NCI-H526 treated with DMSO at 0.1 percent for 48 hours (cell line): ENCODE data around the gene CBR3.
"Not testable (repeated sequence)": the region's sequence is repeated elsewhere in the genome, so short reads cannot be mapped to it uniquely, and the experiment has no call there.

Experiments
- DNase-seq: peaks from one replicate; lab custom pipeline; 2025; lab: John Stamatoyannopoulos, UW

The CBR3 gene

GRCh38 chr21:36117286-36117741 is 17.6 kb upstream of the CBR3 start:
- DNase-seq = no peak

GRCh38 chr21:36120304-36120888 is 14.5 kb upstream of the CBR3 start:
- no peak for DNase-seq

- no peak for DNase-seq
These were observed 11.9 kb upstream of the CBR3 start for GRCh38 chr21:36122977-36123376.

- no peak for DNase-seq
These were observed 10.5 kb upstream of the CBR3 start for GRCh38 chr21:36124395-36124794.

DNA sequence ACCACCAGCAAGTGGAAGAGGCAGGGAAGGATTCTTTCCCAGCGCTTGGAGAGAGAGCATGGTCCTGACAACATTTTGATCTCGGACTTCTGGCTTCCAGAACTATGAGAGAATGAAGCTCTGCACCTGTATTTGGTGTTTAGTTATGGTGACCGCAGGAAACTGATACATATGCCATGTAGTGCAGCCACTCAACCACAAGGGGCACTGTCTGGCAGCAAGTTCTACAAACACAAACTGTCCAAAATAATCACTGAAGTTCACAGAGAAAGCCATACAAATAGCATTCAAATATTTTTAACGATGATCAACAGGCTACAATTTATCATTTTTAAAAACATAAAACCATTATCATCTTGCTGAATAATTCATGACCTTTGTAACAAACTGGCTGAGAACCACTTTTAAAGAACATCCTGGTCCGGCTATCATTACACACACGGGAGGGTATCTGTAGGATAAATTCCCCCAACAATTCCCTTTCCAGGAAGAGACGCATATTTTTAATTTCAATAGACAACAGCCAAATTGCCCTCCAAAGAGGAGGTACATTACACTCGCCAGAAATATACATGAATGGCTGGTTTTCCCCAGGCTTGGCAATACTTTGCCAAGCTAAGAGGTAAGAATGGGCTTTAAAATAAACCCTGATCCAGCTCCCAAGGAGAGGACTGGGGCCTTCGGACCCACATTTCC is 9.2 kb upstream of the CBR3 start:
- DNase-seq = peak; percentile 14

DNA sequence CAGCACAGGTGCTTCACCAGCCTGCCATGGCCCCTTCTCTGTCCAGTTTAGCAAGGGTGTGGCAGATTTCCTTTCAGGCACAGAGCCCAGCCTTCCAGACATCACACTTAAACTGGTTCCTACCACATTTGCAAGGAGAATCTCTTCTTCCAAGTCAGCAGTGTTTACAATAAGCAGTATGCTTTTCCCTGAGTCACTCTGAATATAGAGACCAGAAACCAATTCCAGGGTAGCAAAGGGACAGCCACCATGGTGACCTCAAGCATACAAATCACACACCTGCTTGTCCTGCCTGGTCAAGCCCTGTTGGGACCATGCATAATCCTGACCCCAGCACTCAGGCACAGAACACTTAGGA is 8.7 kb upstream of the CBR3 start:
- DNase-seq = no peak

DNA sequence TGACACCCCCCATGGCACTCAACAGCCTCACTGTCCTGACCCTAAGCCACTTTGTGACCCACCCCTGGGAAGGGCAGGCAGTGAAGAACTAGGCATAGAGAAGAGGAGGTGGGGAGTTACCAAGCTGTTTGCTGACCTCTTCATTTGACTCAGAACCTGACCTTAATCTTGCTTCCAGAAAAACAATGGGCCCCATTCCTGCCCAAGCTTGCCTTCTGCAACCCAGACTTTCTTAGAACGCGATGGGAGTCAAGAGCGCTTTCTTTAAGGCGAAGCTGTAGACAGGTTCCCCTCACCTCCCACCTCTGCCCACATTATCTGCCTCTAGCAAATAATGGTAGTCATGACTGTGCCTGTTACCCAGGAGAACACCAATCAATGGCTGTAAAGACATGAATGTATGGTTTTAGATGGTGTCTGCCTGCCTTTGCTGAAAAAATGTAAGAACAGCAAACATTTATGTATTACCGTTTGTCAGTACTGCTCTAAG is 8.2 kb upstream of the CBR3 start:
- DNase-seq = no peak

DNA sequence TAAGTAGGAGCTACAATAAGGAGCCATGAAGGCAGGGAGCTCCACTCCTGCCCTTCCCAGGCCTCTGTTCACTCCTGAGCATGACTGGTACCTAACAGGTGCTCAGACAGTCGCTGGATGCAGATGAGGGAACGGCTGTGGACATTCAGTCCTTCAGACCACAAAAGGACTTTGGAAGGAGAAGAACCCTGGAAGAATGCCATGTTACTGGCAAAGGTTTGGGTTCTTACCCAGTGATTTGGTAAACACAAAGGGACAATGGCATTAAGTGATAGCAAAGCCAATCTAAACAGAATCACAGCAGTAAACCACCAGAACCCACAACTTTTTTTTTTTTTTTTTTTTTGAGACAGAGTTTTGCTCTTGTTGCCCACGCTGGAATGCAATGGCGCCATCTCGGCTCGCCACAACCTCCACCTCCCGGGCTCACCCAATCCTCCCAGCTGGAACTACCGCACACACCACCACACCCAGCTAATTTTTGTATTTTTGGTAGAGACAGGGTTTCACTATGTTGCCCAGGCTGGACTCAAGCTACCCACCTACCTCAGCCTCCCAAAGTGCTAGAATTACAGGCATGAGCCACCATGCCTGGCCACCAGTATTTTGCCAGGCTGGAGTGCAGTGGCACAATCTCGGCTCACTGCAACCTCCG is 7.5 kb upstream of the CBR3 start:
- DNase-seq = no peak

DNA sequence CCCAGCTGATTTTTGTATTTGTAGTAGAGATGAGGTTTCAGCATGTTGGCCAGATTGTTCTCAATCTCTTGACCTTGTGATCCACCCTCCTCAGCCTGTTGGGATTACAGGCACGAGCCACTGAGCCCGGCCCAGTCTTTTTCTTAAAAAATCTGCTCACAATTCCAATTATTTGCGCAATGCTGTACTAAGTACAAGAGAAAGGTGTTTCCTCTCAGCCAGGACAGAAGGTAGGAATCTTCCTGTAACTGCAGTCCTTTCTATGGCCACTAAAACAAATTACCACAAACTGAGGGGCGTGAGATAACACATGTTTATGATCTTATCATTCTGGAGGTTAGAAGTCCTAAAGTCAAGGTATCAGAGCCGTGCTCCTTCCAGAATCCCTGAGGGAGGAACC is 6.9 kb upstream of the CBR3 start:
- DNase-seq = no peak

DNA sequence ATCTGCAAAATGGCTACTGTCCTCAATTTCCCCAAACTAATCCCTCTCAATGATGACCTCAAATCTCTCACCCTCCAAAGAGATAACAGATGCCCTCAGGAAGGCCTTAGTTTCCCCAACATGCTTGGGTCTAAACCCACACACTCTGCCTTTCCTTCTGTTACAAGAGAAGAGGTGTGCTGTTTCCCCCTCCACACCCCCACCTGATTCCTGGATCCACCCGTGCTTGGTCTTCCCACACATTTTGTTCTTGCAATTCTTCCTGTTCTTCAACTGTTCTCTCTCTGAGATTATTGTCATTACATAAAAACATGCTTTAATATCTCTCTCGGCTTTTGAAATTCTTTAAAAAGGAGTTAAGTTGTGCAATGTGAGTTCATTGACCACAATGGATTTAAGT is 5.7 kb upstream of the CBR3 start:
- no peak for DNase-seq

DNA sequence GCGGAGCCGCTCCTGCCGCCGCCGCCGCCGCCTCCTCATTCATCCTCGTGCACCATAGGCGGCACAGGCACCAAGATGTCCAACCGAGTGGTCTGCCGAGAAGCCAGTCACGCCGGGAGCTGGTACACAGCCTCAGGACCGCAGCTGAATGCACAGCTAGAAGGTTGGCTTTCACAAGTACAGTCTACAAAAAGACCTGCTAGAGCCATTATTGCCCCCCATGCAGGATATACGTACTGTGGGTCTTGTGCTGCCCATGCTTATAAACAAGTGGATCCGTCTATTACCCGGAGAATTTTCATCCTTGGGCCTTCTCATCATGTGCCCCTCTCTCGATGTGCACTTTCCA is 4.5 kb upstream of the CBR3 start:
- not testable (repeated sequence) for DNase-seq

DNA sequence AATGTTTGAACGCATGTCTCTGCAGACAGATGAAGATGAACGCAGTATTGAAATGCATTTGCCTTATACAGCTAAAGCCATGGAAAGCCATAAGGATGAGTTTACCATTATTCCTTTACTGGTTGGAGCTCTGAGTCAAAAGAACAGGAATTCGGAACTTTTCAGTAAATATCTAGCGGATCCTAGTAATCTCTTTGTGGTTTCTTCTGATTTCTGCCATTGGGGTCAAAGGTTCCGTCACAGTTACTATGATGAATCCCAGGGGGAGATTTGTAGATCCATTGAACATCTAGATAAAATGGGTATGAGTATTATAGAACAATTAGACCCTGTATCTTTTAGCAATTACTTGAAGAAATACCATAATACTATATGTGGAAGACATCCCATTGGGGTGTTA is 4.0 kb upstream of the CBR3 start:
- DNase-seq = not testable (repeated sequence)

DNA sequence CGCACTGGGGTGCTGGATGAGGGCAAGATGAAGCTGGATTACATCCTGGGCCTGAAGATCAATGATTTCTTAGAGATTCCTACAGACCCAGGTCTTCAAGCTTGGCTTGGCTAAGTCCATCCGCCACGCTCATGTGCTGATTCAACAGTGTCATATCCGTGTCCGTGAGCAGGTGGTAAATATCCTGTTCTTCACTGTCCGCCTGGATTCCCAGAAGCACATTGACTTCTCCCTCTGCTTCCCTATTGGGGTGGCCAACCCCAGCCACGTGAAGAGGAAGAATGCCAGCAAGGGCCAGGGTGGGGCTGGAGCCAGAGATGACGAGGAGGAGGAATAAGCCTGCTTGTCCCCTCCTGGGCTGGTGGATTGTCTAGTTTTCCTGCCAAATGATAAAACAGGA is 2.2 kb upstream of the CBR3 start:
- no peak for DNase-seq

DNA sequence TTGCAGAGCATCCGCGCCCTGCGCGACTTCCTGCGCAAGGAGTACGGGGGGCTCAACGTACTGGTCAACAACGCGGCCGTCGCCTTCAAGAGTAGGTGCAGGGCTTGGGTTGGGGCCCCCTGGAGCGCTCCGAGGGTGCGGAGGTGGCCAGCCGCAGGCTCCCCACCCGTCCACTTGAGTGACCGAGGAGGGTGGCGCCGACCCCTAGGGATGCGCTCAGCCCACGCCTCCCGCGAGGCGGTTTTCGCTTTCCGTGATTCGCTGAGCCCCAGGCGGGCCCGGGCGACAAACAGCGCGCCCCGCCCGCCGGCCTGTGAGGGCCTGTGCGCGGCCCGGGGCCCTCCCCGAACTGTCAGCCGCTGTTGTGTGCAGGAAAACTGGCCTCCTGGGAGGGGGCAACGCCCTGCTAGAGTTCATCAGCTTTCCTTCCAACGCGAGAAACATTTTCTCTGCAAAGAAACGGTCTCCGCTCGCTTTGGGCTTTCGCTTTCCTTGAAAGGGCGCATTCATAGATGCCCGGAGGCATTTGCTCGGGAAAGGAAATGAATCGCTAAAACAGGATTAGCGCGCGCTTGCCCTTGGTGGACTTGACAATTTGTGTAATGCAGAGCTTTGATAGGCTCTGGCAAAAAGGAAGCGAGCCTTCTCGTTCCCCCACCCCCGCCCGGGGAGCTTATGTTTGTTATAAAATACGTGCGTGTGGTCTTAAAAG is 668 bp downstream of the CBR3 start:
- DNase-seq = peak; percentile 38

DNA sequence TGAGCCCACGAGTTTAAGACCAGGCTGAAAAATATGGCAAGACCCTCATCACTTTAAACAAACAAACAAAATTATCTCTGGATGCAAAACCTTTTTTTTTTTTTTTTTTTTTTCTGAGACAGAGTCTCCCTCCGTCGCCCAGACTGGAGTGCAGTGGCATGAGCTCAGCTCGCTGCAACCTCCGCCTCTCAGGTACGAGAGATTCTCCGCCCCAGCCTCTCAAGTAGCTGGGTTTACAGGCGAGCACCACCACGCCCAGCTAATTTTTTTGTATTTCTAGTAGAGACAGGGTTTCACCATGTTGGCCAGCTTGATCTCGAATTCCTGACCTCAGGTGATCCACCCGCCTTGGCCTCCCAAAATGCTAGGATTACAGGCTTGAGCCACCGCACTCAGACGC is 4.9 kb downstream of the CBR3 start:
- DNase-seq = not testable (repeated sequence)

DNA sequence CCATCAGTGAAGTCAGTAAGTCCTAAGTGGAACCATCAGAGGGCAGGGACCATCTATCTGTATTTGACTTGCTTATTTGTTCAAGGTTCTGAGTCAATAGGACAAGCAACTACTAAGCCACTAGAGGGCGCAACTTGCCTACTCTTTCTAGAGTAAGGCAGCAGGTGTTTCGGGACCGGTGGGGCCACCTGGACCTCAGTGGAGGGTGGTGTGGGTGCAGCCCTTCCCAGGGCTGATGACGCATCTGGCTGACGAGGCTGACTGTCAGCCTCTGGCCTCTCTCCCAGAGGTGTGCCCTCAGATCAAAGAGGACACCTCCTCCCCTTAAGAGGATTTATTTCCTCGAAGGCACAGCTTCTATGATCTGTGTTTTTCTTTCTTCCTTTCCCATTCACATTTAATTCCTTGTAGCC is 6.6 kb downstream of the CBR3 start:
- peak; percentile 88 for DNase-seq

DNA sequence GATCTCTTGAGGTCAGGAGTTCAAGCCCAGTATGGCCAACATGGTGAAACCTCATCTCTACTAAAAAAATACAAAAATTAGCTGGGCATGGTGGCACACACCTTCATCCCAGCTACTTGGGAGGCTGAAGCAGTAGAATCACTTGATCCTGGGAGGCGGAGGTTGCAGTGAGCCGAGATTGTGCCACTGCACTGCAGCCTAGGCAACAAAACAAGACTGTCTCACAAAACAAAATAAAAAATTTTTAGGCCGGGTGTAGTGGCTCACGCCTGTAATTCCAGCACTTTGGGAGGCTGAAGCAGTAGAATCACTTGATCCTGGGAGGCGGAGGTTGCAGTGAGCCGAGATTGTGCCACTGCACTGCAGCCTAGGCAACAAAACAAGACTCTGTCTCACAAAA is 9.4 kb downstream of the CBR3 start:
- DNase-seq = not testable (repeated sequence)

- no peak for DNase-seq
These were observed 10.4 kb downstream of the CBR3 start for GRCh38 chr21:36145259-36145658.

- DNase-seq = no peak
These were observed 13.0 kb downstream of the CBR3 start for GRCh38 chr21:36147911-36148310.

DNA sequence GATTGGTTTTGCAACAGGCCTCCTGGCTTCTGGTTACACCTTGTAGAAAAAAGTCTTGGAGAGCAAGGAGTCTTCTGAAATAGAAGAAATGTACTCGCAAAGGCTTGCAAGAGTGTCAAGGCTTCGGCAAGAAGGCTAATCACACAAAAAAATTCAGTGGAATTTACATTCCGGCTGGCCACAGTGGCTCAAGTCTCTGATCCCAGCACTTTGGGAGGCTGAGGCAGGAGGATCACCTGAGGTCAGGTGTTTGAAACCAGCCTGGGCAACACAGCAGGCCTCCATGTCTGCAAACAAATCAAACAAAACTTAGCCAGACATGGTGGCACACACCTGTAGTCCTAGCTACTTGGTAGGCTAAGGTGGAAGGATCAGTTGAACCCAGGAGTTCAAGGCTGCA is 14.0 kb downstream of the CBR3 start:
- DNase-seq = no peak

- DNase-seq = no peak
These were observed 15.2 kb downstream of the CBR3 start for GRCh38 chr21:36149788-36150711.
